SK-N-SH (cell line): Measurements from ENCODE around the gene EXOC4. TPM values are rescaled to one million over a fixed set of nuclear protein-coding genes. Genes with fewer than 3 reads are reported as not detected.

Experiments used
- CTCF ChIA-PET: fragments of 300-600, 350-600 bp; formaldehyde crosslinking; extraction: SDS; loops from one replicate; lab custom pipeline; 2021; lab: Yijun Ruan, JAX
- POLR2A ChIA-PET: fragments of 350-600 bp; sonication (Branson Sonifier 250); formaldehyde crosslinking; extraction: SDS; loops from one replicate; lab custom pipeline; 2020; ENCODE audit warnings: antibody characterized with exemption, inconsistent platforms; lab: Yijun Ruan, JAX
- DNase-seq: peaks from one replicate; pipeline ENCODE4 v3.0.0; 2012
- H2AFZ ChIP-seq: fragments of 200-600 bp; sonication (generic); 2 replicates; pipeline ENCODE4 v1.8.1; 2016; ENCODE audit warnings: antibody characterized with exemption, mild to moderate bottlenecking, low read depth
- H3F3A ChIP-seq: fragments of 200-600 bp; sonication (generic); replicated peaks from 2 replicates; pipeline ENCODE3; 2016; ENCODE audit warnings: antibody characterized with exemption, mild to moderate bottlenecking; ENCODE audit not compliant: insufficient read depth
- H3K27ac ChIP-seq, 2 experiments: fragments of 200-500 bp in 1 of 2; fragments of 200-600 bp in 1 of 2; sonication (Bioruptor generic) in 1 of 2; sonication (generic), shearing (Covaris generic) in 1 of 2; 2 replicates each; pipeline versions ENCODE4 v1.5.1 to v1.6.1; 2014 to 2016; ENCODE audit warnings: low read depth in 2 of 2, inconsistent platforms in 1 of 2, low read length in 1 of 2, mild to moderate bottlenecking in 1 of 2, mixed read lengths in 1 of 2
- H3K27me3 ChIP-seq: fragments of 200-600 bp; sonication (generic), shearing (Covaris generic); 2 replicates; pipeline ENCODE4 v1.6.1; 2016; ENCODE audit warnings: mixed run types; ENCODE audit not compliant: insufficient read depth
- H3K36me3 ChIP-seq, 2 experiments: fragments of 200-500 bp in 1 of 2; fragments of 200-600 bp in 1 of 2; sonication (Bioruptor generic) in 1 of 2; sonication (generic) in 1 of 2; replicated peaks in 1 of 2; 2 replicates each; pipeline versions ENCODE3 to v1.5.1; 2014 to 2016; ENCODE audit warnings: low read length in 1 of 2, mild to moderate bottlenecking in 1 of 2; ENCODE audit not compliant: insufficient read depth in 2 of 2, control insufficient read depth in 1 of 2
- H3K4me1 ChIP-seq, 2 experiments: fragments of 200-500 bp in 1 of 2; fragments of 200-600 bp in 1 of 2; sonication (Bioruptor generic) in 1 of 2; sonication (generic), shearing (Covaris generic) in 1 of 2; 2 replicates each; pipeline versions ENCODE4 v1.5.1 to v1.6.1; 2014 to 2016; ENCODE audit warnings: low read depth in 1 of 2, low read length in 1 of 2, mixed run types in 1 of 2; ENCODE audit not compliant: insufficient read depth in 2 of 2, control insufficient read depth in 1 of 2
- H3K4me2 ChIP-seq: fragments of 200-600 bp; sonication (generic), shearing (Covaris generic); 2 replicates; pipeline ENCODE4 v1.6.1; 2017; ENCODE audit warnings: mixed run types
- H3K4me3 ChIP-seq, 2 experiments: fragments of 200-500 bp in 1 of 2; fragments of 200-600 bp in 1 of 2; sonication (Bioruptor generic) in 1 of 2; sonication (generic), shearing (Covaris generic) in 1 of 2; 2 replicates each; pipeline versions ENCODE4 v1.5.1 to v1.8.1; 2014 to 2016; ENCODE audit warnings: low read depth in 2 of 2, inconsistent platforms in 1 of 2, low read length in 1 of 2, mild to moderate bottlenecking in 1 of 2, mixed read lengths in 1 of 2, moderate library complexity in 1 of 2
- H3K79me2 ChIP-seq: fragments of 200-600 bp; sonication (generic); 2 replicates; pipeline ENCODE4 v1.8.1; 2017; ENCODE audit warnings: mild to moderate bottlenecking; ENCODE audit not compliant: insufficient read depth
- H3K9ac ChIP-seq: fragments of 200-600 bp; sonication (generic); 2 replicates; pipeline ENCODE4 v1.6.1; 2017; ENCODE audit warnings: mixed run types
- H3K9me2 ChIP-seq: fragments of 200-600 bp; sonication (generic); 2 replicates; pipeline ENCODE4 v1.6.1; 2017; ENCODE audit warnings: mixed run types
- H3K9me3 ChIP-seq: fragments of 200-600 bp; sonication (generic); 2 replicates; pipeline ENCODE4 v1.6.1; 2017; ENCODE audit warnings: mixed run types, mild to moderate bottlenecking, moderate library complexity
- H4K20me1 ChIP-seq: fragments of 200-600 bp; sonication (generic); 2 replicates; pipeline ENCODE4 v1.6.1; 2017; ENCODE audit warnings: mild to moderate bottlenecking, mixed run types; ENCODE audit not compliant: insufficient read depth
- CHD2 ChIP-seq: fragments of 150-350 bp; IDR thresholded peaks from 2 replicates; pipeline ENCODE4 v1.6.1; 2018; ENCODE audit warnings: low read length; ENCODE audit not compliant: partially characterized antibody
- EP300 ChIP-seq, 2 experiments: IDR thresholded peaks; 2 replicates each; pipeline versions ENCODE4 v1.4.0 to v1.6.1; 2012; ENCODE audit warnings: borderline replicate concordance in 1 of 2, low read depth in 1 of 2, low read length in 1 of 2
- FOSL2 ChIP-seq: IDR thresholded peaks from 2 replicates; pipeline ENCODE4 v1.4.0; 2012; ENCODE audit warnings: low read depth, mild to moderate bottlenecking, moderate library complexity, borderline replicate concordance
- FOXJ3 ChIP-seq: sonication (generic); formaldehyde crosslinking; IDR thresholded peaks from 2 replicates; pipeline ENCODE4 v1.5.1; 2020; ENCODE audit warnings: mild to moderate bottlenecking, missing genetic modification reagents
- GATA2 ChIP-seq: sonication (generic); formaldehyde crosslinking; IDR thresholded peaks from 2 replicates; pipeline ENCODE4 v1.5.0; 2020; ENCODE audit warnings: mild to moderate bottlenecking, missing genetic modification reagents
- MXI1 ChIP-seq: IDR thresholded peaks from 2 replicates; pipeline ENCODE4 v1.6.1; 2012; ENCODE audit warnings: mild to moderate bottlenecking, low read depth, low read length, improper control_type of control experiment
- POLR2AphosphoS5 ChIP-seq: IDR thresholded peaks from 2 replicates; pipeline ENCODE4 v1.6.1; 2012; ENCODE audit warnings: low read depth, low read length
- RAD21 ChIP-seq: IDR thresholded peaks from 2 replicates; pipeline ENCODE4 v1.6.1; 2012; ENCODE audit warnings: mild to moderate bottlenecking, low read length
- RCOR1 ChIP-seq: fragments of 150-350 bp; IDR thresholded peaks from 2 replicates; pipeline ENCODE4 v1.6.1; 2017; ENCODE audit warnings: antibody characterized with exemption, low read length
- SMC3 ChIP-seq: IDR thresholded peaks from 2 replicates; pipeline ENCODE4 v1.6.1; 2012; ENCODE audit warnings: low read depth, low read length, improper control_type of control experiment
- TCF12 ChIP-seq: IDR thresholded peaks from 2 replicates; pipeline ENCODE4 v1.4.0; 2012
- whole genome bisulfite sequencing: methylation state at CpG from one replicate; pipeline ENCODE4 v1.1.6; 2017; ENCODE audit warnings: low lambda C conversion rate; 5-methylcytosine and 5-hydroxymethylcytosine counted together
- polyA plus RNA-seq, 3 experiments: library from polyadenylated mRNA; depleted of rRNA; stranded (reverse); fragments of >200 nt; gene quantifications; 2 replicates each; pipeline ENCODE4 v1.2.3, GENCODE V29; 2012
- TF ChIP-seq, protein P1 (sequence below): fragments of 200-600 bp; sonication (generic); IDR thresholded peaks from 2 replicates; pipeline ENCODE4 v1.6.1; 2017; ENCODE audit warnings: antibody characterized with exemption, mild to moderate bottlenecking, moderate library complexity
- TF ChIP-seq, protein P2 (sequence below): IDR thresholded peaks from 2 replicates; pipeline ENCODE4 v1.4.0; 2012; ENCODE audit warnings: low read depth, borderline replicate concordance

EXOC4 gene
- polyA plus RNA-seq, 1 of the 3 experiments (the other 2 are of a cell fraction): 37.3 TPM

DNA sequence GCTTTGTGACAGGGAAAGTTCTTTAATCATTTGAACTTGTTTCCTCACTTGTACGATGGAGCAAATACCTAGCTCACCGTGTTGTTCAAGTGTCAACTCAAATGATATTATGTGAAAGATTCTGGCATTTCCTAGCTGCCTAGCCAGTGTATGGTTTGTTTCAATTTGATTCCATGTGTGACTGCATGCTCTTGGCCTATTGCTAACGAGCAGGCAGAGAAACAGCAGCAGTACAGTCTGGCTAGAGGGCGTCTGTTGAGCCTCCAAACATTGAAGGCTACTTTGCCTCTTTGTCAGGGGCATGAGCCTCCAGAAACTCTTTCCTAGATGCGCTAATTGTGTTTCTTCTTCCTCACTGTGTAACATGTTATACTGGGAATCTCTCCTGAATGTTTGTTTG lies 417.4 kb downstream of the EXOC4 start:
- H3K9me2 ChIP-seq: no peaks in the 10 kb centered on the region
- TF ChIP-seq TCF12 (no peak), MXI1 (peak; percentile 49; the same call in 1 of the 2 replicates), RAD21 (peak; percentile 55), RCOR1 (peak; percentile 85), GATA2 (CRISPR knock-in tag) (peak; percentile 29; the same call in 1 of the 2 replicates), CHD2 (peak; percentile 31), SMC3 (peak; percentile 16; the same call in 1 of the 2 replicates), EP300 (IDR thresholded peaks at IDR 0.05; ENCODE audit: borderline replicate concordance in 1 of 2, low read depth in 1 of 2, low read length in 1 of 2) (peak in 1 of 2 experiments; percentile 82; a peak in 2 of 4 replicates)
- TF ChIP-seq, protein P1, sequence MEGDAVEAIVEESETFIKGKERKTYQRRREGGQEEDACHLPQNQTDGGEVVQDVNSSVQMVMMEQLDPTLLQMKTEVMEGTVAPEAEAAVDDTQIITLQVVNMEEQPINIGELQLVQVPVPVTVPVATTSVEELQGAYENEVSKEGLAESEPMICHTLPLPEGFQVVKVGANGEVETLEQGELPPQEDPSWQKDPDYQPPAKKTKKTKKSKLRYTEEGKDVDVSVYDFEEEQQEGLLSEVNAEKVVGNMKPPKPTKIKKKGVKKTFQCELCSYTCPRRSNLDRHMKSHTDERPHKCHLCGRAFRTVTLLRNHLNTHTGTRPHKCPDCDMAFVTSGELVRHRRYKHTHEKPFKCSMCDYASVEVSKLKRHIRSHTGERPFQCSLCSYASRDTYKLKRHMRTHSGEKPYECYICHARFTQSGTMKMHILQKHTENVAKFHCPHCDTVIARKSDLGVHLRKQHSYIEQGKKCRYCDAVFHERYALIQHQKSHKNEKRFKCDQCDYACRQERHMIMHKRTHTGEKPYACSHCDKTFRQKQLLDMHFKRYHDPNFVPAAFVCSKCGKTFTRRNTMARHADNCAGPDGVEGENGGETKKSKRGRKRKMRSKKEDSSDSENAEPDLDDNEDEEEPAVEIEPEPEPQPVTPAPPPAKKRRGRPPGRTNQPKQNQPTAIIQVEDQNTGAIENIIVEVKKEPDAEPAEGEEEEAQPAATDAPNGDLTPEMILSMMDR: no peak
- TF ChIP-seq, all 33 proteins: peak for 7
- Histone ChIP-seq H3K4me2 (no peak overlapping the region), H3K4me1 (peaks cover 7 to 48% of the 10 kb centered on the region in 2 experiments; a peak in 3 of 4 replicates), H2AFZ (no peak overlapping the region), H3K9me3 (no peaks in the 10 kb centered on the region), H3K79me2 (no peaks in the 10 kb centered on the region; the same call in 1 of the 2 replicates), H3K4me3 (no peak overlapping the region), H3K27ac (peak overlapping the region in 1 of 2 experiments; percentile 91; a peak in 2 of 4 replicates), H4K20me1 (no peaks in the 10 kb centered on the region), H3K27me3 (no peaks in the 10 kb centered on the region), H3K9ac (no peak overlapping the region), H3K36me3 (peaks cover 0 to 2% of the 10 kb centered on the region in 2 experiments), H3F3A (no peaks in the 10 kb centered on the region)
- ChIA-PET CTCF (interaction anchor here (1.0 to 3.0 kb wide), 4 partner anchors 9 to 115 kb away, joined by 3 to 14 read pairs (median 4); no protein-coding TSS in a partner anchor), POLR2A (no interaction called here)
- WGBS: 88% methylated on average over 5 of the region's 5 CpGs
- peak; percentile 43 for DNase-seq

DNA sequence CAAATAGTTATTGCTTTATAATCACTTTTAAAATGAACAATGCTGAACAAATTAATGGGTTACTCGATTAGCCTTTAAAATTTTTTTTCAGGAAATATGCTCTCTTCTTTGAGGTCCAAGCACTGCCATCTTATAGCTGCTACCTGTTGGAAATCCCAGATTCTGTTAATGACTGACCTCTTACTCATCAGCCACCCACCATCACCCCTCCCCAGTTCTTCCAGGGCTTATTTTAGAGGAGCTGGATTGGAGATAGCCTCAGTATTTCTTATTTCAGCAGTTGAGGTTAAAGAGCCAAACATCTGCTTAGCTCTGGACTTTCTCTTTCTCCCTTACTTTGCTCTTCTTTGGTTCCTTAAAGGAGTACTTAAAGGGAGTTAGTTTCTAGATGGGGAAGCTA lies 420.0 kb downstream of the EXOC4 start:
- ChIA-PET CTCF (interaction anchor here (0.5 to 3.0 kb wide), 8 partner anchors 10 to 343 kb away, joined by 3 to 8 read pairs (median 4); no protein-coding TSS in a partner anchor), POLR2A (no interaction called here)
- no peak for TF ChIP-seq EP300 (IDR thresholded peaks at IDR 0.05; ENCODE audit: borderline replicate concordance in 1 of 2, low read depth in 1 of 2, low read length in 1 of 2)
- TF ChIP-seq POLR2AphosphoS5: no peak
- TF ChIP-seq FOSL2: no peak
- TF ChIP-seq, protein P2, sequence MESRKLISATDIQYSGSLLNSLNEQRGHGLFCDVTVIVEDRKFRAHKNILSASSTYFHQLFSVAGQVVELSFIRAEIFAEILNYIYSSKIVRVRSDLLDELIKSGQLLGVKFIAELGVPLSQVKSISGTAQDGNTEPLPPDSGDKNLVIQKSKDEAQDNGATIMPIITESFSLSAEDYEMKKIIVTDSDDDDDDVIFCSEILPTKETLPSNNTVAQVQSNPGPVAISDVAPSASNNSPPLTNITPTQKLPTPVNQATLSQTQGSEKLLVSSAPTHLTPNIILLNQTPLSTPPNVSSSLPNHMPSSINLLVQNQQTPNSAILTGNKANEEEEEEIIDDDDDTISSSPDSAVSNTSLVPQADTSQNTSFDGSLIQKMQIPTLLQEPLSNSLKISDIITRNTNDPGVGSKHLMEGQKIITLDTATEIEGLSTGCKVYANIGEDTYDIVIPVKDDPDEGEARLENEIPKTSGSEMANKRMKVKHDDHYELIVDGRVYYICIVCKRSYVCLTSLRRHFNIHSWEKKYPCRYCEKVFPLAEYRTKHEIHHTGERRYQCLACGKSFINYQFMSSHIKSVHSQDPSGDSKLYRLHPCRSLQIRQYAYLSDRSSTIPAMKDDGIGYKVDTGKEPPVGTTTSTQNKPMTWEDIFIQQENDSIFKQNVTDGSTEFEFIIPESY: no peak
- TF ChIP-seq FOXJ3 (CRISPR knock-in tag): no peak
- TF ChIP-seq SMC3: no peak
- no peak overlapping the region for H3K9ac ChIP-seq
- H3K4me3 ChIP-seq: no peak overlapping the region
- DNase-seq: no peak
- H3K27ac ChIP-seq: peak overlapping the region in 1 of 2 experiments; percentile 92; a peak in 1 of 4 replicates
- H3F3A ChIP-seq: peaks cover 5% of the 10 kb centered on the region
- H3K27me3 ChIP-seq: no peaks in the 10 kb centered on the region
- H3K4me1 ChIP-seq: peaks cover 9 to 51% of the 10 kb centered on the region in 2 experiments; a peak in 3 of 4 replicates
- H3K79me2 ChIP-seq: no peaks in the 10 kb centered on the region; the same call in 1 of the 2 replicates
- H3K9me2 ChIP-seq: no peaks in the 10 kb centered on the region
- no peak overlapping the region for H2AFZ ChIP-seq
- H3K9me3 ChIP-seq: no peaks in the 10 kb centered on the region
- H3K4me2 ChIP-seq: no peak overlapping the region
- peaks cover 10% of the 10 kb centered on the region; the same call in 1 of the 2 replicates for H4K20me1 ChIP-seq
- H3K36me3 ChIP-seq: peaks cover 0 to 2% of the 10 kb centered on the region in 2 experiments
- WGBS: 47% methylated on average over 1 of the region's 1 CpG
